ENCODE measurements around the gene TRAF3IP3.

Gene TRAF3IP3, protein sequence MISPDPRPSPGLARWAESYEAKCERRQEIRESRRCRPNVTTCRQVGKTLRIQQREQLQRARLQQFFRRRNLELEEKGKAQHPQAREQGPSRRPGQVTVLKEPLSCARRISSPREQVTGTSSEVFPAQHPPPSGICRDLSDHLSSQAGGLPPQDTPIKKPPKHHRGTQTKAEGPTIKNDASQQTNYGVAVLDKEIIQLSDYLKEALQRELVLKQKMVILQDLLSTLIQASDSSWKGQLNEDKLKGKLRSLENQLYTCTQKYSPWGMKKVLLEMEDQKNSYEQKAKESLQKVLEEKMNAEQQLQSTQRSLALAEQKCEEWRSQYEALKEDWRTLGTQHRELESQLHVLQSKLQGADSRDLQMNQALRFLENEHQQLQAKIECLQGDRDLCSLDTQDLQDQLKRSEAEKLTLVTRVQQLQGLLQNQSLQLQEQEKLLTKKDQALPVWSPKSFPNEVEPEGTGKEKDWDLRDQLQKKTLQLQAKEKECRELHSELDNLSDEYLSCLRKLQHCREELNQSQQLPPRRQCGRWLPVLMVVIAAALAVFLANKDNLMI

DNA sequence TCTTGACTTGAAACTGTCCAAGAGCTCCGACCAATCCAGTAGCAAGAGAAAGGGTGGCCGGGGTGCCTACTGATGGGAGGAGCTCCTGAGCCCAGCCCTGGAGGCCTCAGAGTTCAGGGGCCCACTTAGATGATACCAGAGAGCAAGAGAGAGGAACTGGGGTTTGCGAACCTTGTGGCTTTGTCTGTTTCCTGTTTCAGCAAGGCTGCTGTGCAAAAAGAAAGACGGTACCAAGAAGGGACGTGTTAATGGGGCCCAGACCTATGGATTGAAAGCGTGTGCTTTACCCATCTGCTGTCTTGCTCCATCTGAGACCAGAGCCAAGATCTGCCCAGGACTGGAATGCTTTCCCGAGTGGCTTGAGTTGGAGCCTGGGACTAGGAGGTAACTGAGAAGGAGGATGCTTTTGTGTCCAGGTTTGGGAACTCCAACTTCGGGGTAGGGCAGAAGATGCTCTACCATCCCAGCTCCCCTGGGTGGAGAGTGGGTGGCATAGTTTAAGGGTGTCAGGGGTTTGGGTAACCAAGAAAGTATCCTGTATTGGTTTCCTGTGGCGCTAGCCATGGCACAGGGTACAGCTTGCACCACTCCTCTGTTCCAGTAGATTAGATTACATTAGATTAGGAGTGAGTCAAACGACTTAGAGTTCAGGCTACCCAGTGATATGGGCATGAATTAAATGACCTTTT, at the start of gene TRAF3IP3:
TRAF3IP3 (plus strand) TSS at position 128 of the 689 bp plus-strand sequence. CDS start 3,987 bp downstream, outside the sequence.
- peak; percentile 60 to 62 for DNase-seq (ENCODE audit: low read depth in 2 of 2)

DNA sequence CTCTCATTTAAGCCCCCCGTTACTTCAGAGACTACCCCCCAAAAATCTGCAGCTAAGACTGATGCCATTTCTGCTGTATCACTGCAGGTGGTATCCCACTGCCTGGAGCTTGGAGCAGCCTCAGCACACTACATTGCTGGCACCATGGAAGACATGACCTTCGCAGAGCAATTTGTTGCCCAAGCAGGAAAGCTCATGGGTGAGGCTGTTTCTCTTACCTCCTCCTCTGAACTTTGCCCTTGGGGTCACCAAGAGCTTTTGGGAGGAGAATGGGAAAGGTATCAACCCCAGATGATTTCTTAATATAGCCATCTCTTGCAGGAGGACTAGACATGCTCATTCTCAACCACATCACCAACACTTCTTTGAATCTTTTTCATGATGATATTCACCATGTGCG, 49.2 kb upstream of the TRAF3IP3 start:
- no peak for DNase-seq (ENCODE audit: low read depth in 2 of 2)

DNA sequence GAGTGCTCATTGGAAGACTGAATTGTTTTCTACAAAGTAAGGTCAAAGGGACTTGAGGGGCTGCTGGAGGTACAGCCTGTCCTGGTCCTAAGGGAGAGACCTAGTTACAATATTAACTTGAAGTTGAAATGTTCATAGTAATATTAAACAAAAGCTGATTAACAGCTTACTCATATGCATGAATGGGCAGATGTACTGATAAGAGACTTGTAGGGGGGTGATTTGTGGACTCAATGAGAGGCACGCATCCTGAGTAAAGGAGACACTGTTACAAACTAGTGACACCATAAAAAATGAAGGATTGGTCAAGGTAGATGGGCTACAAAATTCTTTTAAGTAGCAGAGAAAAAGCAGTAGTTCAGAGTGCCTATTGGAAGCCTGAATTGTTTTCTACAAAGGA, 48.5 kb upstream of the TRAF3IP3 start:
- DNase-seq (ENCODE audit: low read depth in 2 of 2) = no peak

DNA sequence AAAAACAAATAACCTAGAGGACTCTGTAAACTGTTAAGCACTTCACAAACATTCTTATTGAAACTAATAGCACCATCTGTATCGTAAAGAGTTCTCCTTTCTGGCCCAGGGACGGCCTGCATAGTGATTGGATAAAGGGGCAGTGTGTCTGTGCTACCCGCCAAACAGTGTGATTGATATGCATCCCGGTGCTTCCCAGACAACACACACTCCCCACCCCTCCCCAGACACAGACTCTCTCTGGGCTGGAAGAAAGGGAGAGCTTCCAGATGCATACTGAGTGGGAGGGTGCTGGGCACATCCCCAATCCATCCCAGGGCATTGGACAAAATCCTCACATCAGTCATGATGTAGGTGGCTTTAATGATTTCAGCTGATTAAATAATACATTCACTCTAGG, 47.6 kb upstream of the TRAF3IP3 start:
- no peak for DNase-seq (ENCODE audit: low read depth in 2 of 2)

DNA sequence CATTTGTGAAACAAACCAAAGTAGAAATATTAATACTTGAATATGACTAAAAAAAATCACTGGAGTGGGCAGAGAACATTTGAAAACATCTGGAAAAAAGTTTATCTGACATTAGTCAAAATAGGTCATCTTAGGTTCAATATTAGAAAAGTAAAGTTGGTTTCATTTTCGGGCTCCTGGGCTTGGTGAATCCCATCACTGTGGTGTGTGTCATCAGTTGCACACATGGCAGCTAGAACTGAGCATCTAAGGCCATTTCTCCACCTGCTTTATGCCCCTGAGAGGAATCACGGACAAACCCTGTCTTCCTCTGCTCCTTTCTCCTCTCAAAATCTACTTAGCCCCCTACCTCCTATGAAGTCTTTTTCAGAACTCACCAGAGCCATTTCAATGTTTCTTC, 45.8 kb upstream of the TRAF3IP3 start:
- DNase-seq (ENCODE audit: low read depth in 2 of 2) = no peak

DNA sequence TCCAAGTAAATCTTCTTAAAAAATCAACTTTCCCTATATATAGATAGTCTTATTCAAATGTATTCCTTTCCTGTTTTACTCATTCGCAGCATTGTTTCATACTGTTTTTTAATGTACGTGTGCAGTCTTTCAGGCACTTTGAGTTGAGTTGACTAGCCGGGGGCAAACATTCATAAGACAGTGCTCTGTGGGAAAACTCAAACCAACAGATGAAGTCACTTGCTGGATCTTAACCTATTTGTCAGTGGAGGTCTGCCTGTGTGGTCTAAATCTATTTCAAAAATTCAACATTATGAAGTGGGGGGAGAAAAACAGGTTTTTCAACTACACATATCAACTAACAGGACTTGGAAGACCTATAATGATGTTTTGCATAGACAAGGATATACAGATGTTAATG, 45.0 kb upstream of the TRAF3IP3 start:
- DNase-seq (ENCODE audit: low read depth in 2 of 2) = no peak

DNA sequence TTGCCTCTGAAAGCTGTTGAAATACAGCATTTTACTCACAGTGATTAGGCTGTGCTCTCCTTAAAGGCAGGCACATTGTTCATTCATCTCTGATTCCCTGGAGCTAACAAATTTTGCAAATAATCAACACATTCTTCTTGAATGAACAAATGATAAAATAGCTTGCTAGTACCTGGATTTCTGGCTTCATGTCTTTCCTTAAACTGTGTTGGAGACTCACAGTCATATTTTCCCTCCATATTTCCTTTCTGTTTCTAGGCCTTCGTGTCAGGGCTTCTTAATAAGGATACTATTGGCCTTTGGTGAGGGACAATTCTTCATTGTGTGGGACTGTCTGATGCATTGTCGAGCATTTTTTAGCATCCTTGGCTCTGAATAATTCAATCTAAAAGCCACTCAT, 41.5 kb upstream of the TRAF3IP3 start:
- DNase-seq (ENCODE audit: low read depth in 2 of 2) = no peak

DNA sequence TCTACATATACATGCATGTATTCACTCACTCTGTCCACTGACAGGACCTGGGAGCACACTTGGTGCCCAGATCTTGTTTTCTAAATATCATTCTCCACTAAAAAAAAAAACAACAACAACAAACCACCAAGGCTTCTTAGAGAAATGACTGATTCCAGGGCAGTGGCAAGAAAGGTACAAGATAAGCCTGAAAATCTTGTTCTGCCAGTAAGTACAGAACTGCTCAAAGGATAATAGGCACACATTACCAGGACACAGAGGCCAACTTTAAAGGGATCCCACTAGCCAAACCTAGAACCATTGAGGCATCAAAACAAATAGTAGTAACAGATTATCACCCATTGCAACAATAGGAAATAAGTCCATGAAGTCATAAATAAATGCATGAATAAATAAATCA, 40.5 kb upstream of the TRAF3IP3 start:
- no peak for DNase-seq (ENCODE audit: low read depth in 2 of 2)

DNA sequence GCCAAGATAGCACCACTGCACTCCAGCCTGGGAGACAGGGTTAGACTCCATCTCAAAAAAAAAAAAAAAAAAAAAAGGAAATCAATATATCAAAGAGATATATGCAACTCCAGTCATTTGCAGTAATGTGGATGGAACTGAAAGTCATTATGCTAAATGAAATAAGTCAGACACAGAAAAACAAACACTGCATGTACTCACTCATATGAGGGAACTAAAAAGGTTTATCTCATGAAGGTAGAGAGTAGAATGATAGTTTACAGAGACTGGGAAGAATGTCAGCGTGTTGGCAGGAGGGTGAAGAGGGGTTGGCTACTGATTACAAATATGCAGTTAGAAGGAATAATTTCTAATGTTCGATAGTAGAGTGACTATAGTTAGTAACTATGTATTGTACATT, 38.0 kb upstream of the TRAF3IP3 start:
- no peak for DNase-seq (ENCODE audit: low read depth in 2 of 2)

DNA sequence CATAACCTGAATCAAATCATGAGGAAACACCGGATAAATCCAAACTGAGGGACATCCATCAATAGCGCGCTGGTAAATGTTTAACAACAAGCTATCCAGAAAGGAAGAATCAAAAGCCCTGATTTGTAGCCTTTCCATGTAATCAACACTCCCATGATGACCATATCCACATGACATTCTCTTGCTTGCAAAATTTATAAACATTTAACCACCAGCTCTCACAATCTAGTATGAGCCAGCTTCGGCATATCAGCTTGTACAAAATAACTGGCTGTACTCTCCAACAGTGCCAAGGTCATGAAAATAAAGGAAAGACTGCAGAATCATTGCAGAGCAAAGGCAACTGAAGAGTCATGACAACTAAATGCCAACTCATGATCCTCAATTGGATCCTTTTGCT, 35.5 kb upstream of the TRAF3IP3 start:
- DNase-seq (ENCODE audit: low read depth in 2 of 2) = no peak

DNA sequence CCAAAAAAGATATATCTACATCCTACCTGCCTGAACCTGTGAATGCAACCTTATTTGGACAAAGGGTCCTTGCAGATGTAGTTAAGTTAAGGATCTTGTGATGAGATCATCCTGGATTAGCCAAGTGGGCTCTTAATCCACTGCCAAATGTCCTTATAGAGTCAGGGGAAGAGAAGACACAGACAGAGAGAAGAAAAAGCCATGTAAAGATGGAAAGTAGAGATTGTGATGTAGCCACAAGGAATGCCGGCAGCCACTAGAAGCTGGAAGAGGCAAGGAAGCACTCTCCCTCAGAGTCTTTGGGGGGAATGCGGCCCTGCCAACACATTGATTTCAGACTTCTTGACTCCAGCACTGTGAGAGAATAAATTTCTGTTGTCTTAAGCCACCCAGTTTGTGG, 35.0 kb upstream of the TRAF3IP3 start:
- DNase-seq (ENCODE audit: low read depth in 2 of 2) = no peak

DNA sequence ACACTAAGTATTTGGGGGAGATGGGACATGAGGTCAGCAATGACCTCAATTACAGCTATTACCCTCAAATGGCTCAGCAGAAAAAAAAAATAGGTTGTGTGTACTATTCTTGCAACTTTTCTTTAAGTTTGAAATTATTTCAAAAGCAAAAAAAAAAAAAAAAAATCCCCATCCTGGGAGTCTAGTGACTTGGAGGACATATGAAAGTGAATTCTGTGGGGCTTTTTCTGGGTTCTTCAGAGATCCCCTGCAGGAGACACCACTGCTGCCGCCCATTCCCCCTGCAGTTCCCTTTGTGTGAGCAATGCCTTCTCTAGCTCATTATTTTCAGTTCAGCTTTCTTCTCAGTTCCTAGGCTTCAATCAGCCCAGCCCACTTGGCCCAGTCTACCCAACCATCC, 34.5 kb upstream of the TRAF3IP3 start:
- no peak for DNase-seq (ENCODE audit: low read depth in 2 of 2)

DNA sequence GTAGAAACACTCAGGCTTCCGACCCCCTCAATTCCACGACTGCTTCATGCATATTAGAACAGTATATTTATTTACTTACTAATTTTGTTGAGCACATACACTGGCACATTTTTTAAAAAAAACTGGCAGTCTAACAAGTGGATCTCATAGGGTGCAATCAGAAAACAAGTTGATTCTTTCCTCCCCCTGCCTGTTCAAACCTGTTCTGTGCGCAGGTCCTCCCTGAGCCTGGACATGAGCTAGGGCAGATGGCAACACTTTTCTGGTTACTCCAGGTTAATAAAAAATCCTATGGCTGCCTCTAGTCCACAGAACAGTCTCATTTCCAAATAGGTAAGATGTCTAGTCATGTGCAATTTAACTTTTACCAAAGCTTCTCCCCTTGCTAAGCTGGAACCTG, 32.6 kb upstream of the TRAF3IP3 start:
- no peak for DNase-seq (ENCODE audit: low read depth in 2 of 2)

DNA sequence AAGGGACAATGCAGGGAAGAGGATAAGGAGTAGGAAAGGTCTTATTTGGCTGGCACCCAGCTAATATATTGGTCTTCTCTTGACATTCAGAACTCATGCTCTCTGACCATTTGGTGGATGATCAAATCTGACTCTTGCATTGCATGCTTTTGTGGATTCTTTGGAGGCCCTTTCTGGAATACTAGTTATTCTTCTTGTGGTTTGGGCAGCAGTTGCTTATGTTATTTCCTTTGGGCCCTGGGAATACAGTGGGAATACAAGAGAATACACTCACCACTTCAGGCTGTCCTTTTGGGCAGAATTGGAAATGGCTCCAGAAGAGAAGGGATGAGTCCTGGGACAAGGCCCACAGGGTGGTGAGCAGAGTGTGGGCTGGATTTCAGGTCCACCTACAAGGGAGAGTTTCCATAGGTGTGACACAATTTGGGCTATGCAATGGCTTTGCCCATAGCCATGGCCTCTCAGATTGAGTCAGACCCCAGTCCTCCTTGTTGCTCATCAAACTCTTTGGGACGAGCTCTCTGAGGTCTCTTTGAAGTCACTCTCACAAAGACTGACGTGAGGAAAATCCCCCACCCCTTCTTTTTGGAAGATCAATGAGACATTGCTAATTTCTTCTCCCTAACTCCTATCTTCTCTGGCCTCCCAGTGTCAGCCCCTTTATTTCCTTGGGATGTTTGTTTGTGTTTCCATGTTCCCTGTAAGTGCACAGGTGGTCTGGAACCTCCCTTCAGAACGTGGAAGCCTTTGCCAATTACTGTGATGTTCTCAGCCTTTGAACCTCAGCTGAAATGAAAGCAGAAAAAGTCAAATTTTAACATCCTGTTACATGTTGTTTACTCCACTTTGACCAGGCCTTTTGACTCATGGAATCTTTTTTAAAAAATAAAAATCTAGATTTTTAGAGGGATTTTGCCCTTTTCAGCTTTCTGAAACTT, 31.8 kb upstream of the TRAF3IP3 start:
- DNase-seq (ENCODE audit: low read depth in 2 of 2) = peak in 1 of 2 donors; percentile 17

DNA sequence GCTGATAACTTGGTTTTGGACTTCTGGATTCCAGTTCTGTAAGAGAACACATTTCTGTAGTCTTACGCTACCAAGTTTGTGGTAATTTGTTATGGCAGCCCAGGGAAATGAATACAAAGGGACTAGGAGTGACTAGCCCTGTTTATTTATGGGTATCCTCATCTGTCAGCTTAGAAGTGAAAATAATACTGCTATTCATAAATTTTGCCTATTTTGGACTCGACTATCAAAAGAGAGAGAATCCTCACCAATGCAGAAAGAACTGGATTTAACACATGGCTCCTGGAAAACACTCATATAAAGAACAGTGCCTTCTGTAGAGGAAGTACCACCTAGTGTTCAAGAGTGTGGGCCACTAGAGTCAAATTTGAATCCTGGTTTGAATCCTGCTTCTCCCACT, 28.6 kb upstream of the TRAF3IP3 start:
- DNase-seq (ENCODE audit: low read depth in 2 of 2) = no peak

DNA sequence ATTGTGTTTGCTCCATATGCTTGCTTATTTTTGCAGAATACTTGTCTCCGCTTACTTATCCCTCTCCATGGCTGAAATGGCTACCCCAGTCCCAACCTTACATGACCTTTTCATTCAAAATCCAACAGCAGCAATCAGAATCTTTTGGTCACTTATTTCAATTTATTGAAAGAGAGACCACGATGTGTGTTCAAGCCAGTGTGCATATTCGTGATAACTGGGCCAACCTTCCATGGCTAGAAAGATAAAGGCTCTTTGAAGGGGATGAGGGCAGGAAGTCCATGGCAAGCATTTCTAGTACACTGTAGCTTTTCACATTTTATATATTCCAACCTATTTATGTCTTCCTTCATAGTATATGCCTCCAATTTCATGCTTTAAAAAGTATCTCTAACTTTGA, 28.1 kb upstream of the TRAF3IP3 start:
- DNase-seq (ENCODE audit: low read depth in 2 of 2) = no peak

DNA sequence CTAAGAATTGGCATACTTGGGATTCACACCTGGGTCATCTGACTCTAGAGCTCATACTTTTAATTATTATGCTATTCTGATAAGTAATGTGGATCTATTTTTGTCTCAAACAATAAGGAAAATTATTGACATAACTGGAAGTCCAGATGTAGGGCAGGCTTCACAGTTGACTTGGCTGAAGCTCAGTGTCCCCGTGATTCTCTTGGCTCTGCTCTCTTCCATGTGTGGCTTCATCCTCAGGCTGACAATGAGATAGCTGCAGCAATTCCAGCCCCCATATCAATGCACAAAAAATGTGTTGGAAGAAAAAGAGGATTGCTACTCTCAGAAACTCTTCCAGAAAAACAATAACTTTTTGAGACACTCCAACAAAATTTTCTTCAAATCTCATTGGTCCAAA, 27.4 kb upstream of the TRAF3IP3 start:
- DNase-seq (ENCODE audit: low read depth in 2 of 2) = no peak

DNA sequence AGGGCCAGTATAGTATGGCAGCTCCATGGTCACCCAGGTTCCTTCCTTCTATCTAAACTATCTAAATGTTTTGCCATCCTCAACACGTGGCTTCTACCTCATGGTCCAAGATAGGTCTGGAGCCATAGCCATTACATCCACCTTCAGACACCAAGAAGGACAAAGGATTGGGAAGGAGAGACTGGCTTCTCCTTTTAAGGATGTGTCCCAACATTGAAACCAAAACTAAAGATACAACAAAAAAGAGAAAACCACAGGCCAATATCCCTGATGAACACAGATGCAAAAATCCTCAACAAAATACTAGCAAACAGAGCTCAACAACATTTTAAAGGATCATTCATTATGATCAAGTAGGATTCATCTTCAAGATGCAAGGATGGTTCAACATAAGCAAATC, 26.4 kb upstream of the TRAF3IP3 start:
- no peak for DNase-seq (ENCODE audit: low read depth in 2 of 2)

DNA sequence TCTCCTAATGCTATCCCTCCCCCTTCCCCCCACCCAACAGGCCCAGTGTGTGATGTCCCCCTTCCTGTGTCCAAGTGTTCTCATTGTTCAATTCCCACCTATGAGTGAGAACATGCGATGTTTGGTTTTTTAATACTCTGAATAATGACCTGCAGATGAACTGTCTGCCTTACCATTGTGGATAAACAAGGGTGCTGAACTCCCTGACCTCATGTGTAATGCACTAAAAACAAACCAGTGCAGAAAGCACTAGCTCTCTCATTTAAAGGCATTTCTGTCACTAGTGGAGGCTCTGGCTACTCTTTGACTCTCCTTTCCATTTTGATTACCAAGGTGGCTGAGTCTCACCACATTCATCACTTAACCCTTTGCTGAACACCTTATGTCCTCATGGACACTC, 23.1 kb upstream of the TRAF3IP3 start:
- DNase-seq (ENCODE audit: low read depth in 2 of 2) = no peak

DNA sequence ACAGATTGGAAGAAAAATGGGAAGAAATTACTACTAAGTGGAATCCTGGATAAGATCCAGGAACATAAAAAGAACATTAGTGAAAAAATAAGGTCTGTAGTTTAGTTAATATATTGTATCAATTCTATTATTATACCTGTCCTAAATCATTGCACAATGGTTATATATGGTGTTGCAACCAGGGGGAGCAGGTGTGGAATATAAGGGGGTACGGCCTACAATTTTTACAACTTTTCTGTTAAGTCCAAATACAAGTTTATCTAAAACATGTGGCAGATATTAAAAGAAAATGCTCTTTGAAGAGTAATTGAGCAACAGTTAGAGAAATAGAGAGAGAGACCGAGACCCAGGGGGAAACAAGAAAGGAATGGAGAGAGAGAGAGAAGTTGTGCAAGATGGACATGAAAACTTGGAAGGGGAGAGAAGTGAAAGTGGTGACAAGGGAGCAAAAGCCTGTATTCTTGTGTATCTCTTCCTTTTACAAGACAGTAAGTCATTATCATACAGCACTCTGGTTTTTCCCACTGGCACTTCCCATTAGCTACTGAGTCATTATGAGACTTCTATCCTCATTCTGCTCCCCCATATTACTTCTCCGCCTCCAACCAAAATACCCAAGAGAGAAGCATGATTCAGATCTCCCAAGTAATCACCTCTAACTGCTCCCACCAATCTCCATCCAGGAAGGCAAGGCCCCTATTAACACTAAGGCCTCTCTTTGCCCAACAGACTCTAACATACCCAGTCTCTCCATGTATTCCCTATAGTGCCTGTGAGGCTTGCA, 22.3 kb upstream of the TRAF3IP3 start:
- DNase-seq (ENCODE audit: low read depth in 2 of 2) = no peak

DNA sequence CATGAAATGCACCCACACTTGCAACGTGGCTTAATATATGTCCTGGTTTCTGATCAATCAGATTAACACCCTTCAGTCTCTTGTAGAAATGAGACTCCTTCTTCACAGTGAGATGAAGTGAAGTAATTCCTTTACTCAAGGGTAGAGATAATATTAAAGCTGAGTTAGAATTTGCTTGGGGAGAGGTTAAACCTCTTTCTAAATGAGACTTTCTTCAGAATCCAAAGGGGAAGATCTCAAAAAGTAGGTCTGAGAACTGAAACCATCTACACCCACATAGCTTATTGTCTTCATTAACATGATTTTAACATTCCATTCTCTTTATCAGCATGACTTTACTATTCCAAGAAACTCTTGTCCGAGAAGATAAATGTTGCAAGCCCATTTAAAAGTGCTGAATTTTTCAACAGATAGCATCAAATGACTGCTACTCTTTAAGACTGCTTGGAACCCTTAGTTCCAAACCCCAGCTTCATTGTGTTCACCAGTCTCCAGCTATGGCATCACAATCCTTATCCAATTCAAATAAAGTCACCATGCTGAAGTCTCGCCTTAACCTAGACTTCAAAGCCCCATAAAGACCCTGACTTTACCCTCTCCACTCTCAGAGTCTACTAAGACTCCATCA, 19.2 kb upstream of the TRAF3IP3 start:
- no peak for DNase-seq (ENCODE audit: low read depth in 2 of 2)
